ENCODE results near the gene SYT8. TPM values are rescaled to one million over a fixed set of nuclear protein-coding genes. Genes with fewer than 3 reads are reported as not detected.

SYT8 gene
- total RNA-seq, result 0.82 TPM

GRCh38 chr11:1834779-1835670 lies at the start of gene SYT8:
TSS of gene SYT8 (plus strand) at chr11:1834990. CDS start at chr11:1835106, 116 bp downstream.

GRCh38 chr11:1838426-1839144 lies 3.8 kb downstream of the SYT8 start, which contains the start of gene TNNI2:
TSS of gene TNNI2 (plus strand) at chr11:1838981. CDS start at chr11:1839697, 716 bp downstream.

GRCh38 chr11:1852877-1853276 lies 18.1 kb downstream of the SYT8 start, which contains the start of gene LSP1:
TSS of gene LSP1 (plus strand) at chr11:1853084. CDS start at chr11:1853145, 61 bp downstream.

Small RNA genes lying within 50 kb of the gene (small RNA-seq; reads per million reads assigned to genes)
- gene AC051649.1 (ENCODE audit: low replicate concordance), result not detected
- gene MIR4298 (ENCODE audit: low replicate concordance), result not detected

Other genes with a start within 250 kb of the SYT8 start
- not detected for gene KRTAP5-1, start 249.7 kb upstream of the SYT8 start, total RNA-seq
- not detected for gene KRTAP5-2, start 236.7 kb upstream of the SYT8 start, total RNA-seq
- not detected for gene KRTAP5-3, start 226.5 kb upstream of the SYT8 start, total RNA-seq
- not detected for gene KRTAP5-4, start 212.9 kb upstream of the SYT8 start, total RNA-seq
- gene KRTAP5-5, start 205.2 kb upstream of the SYT8 start, total RNA-seq, result not detected
- gene KRTAP5-6, start 137.8 kb upstream of the SYT8 start, total RNA-seq, result not detected
- 0.35 TPM for gene IFITM10, start 84.4 kb upstream of the SYT8 start, total RNA-seq
- 236 TPM for gene CTSD, start 71.1 kb upstream of the SYT8 start, total RNA-seq
- gene TNNI2, start 4.0 kb downstream of the SYT8 start, total RNA-seq, result 526 TPM
- gene LSP1, start 18.1 kb downstream of the SYT8 start, total RNA-seq, result 23.6 TPM
- gene PRR33, start 56.9 kb downstream of the SYT8 start, total RNA-seq, result 1.3 TPM
- gene TNNT3, start 84.7 kb downstream of the SYT8 start, total RNA-seq, result 410 TPM
- 34.4 TPM for gene MRPL23, start 112.3 kb downstream of the SYT8 start, total RNA-seq
- 6,968 TPM for gene H19, start 162.9 kb downstream of the SYT8 start, total RNA-seq

All from metanephros (tissue), 2 donors.